ENCODE data around the gene WFIKKN2. TPM values are rescaled to one million over a fixed set of nuclear protein-coding genes. Genes with fewer than 3 reads are reported as not detected.

WFIKKN2 gene
- total RNA-seq, result not detected in 2 replicates

GRCh38 chr17:50835301-50836234, at the start of gene WFIKKN2:
Gene WFIKKN2, plus strand, starts transcription at chr17:50835586. Its CDS starts 352 bp downstream, at chr17:50835938.
- no peak within 1 kb of the TSS for H3K27ac Mint-ChIP-seq
- H3K27me3 Mint-ChIP-seq (ENCODE audit: low read depth), result peaks cover 5% of the 10 kb centered on the region
- no peaks in the 10 kb centered on the region for H3K36me3 Mint-ChIP-seq (ENCODE audit: low read depth)
- DNase-seq (ENCODE audit: low spot score), result no peak
- H3K9me3 Mint-ChIP-seq, result no peaks in the 10 kb centered on the region
- no peaks in the 10 kb centered on the region for H3K4me1 Mint-ChIP-seq (ENCODE audit: low read depth)
- intact Hi-C loops (cut with micrococcal nuclease), result no loop called here
- no peak within 1 kb of the TSS for H3K4me3 Mint-ChIP-seq (ENCODE audit: low read depth)

- Mint-ChIP-seq H3K4me1 (ENCODE audit: low read depth) (peaks cover 3% of the 10 kb centered on the region), H3K36me3 (ENCODE audit: low read depth) (no peaks in the 10 kb centered on the region), H3K27ac (no peak overlapping the region), H3K27me3 (ENCODE audit: low read depth) (peaks cover 49% of the 10 kb centered on the region), H3K4me3 (ENCODE audit: low read depth) (no peak overlapping the region), H3K9me3 (no peaks in the 10 kb centered on the region)
- DNase-seq (ENCODE audit: low spot score), result no peak
- intact Hi-C loops (cut with micrococcal nuclease), result no loop called here
Measured at GRCh38 chr17:50785946-50786570, 49.3 kb upstream of the WFIKKN2 start.

- Mint-ChIP-seq H3K9me3 (no peaks in the 10 kb centered on the region), H3K27me3 (ENCODE audit: low read depth) (peaks cover 47% of the 10 kb centered on the region), H3K27ac (no peak overlapping the region), H3K4me3 (ENCODE audit: low read depth) (no peak overlapping the region), H3K36me3 (ENCODE audit: low read depth) (no peaks in the 10 kb centered on the region), H3K4me1 (ENCODE audit: low read depth) (peaks cover 2% of the 10 kb centered on the region)
- DNase-seq (ENCODE audit: low spot score), result no peak
- intact Hi-C loops (cut with micrococcal nuclease), result no loop called here
Measured at GRCh38 chr17:50787106-50787505, 48.3 kb upstream of the WFIKKN2 start.

- no peaks in the 10 kb centered on the region for H3K36me3 Mint-ChIP-seq (ENCODE audit: low read depth)
- no peak overlapping the region for H3K4me3 Mint-ChIP-seq (ENCODE audit: low read depth)
- no peaks in the 10 kb centered on the region for H3K4me1 Mint-ChIP-seq (ENCODE audit: low read depth)
- intact Hi-C loops (cut with micrococcal nuclease), result no loop called here
- H3K27ac Mint-ChIP-seq, result no peak overlapping the region
- H3K9me3 Mint-ChIP-seq, result no peaks in the 10 kb centered on the region
- no peak for DNase-seq (ENCODE audit: low spot score)
- peaks cover 28% of the 10 kb centered on the region for H3K27me3 Mint-ChIP-seq (ENCODE audit: low read depth)
Measured at GRCh38 chr17:50790618-50791017, 44.8 kb upstream of the WFIKKN2 start.

GRCh38 chr17:50792132-50792531, 43.3 kb upstream of the WFIKKN2 start:
- Mint-ChIP-seq H3K36me3 (ENCODE audit: low read depth) (no peaks in the 10 kb centered on the region), H3K9me3 (no peaks in the 10 kb centered on the region), H3K27me3 (ENCODE audit: low read depth) (peaks cover 21% of the 10 kb centered on the region), H3K4me1 (ENCODE audit: low read depth) (no peaks in the 10 kb centered on the region), H3K4me3 (ENCODE audit: low read depth) (no peak overlapping the region), H3K27ac (no peak overlapping the region)
- intact Hi-C loops (cut with micrococcal nuclease), result no loop called here
- DNase-seq (ENCODE audit: low spot score), result no peak

GRCh38 chr17:50793007-50793406, 42.4 kb upstream of the WFIKKN2 start:
- Mint-ChIP-seq H3K27ac (no peak overlapping the region), H3K27me3 (ENCODE audit: low read depth) (peaks cover 18% of the 10 kb centered on the region), H3K9me3 (no peaks in the 10 kb centered on the region), H3K4me3 (ENCODE audit: low read depth) (no peak overlapping the region), H3K36me3 (ENCODE audit: low read depth) (no peaks in the 10 kb centered on the region), H3K4me1 (ENCODE audit: low read depth) (no peaks in the 10 kb centered on the region)
- no peak for DNase-seq (ENCODE audit: low spot score)
- intact Hi-C loops (cut with micrococcal nuclease), result no loop called here

GRCh38 chr17:50794361-50794760, 41.0 kb upstream of the WFIKKN2 start:
- intact Hi-C loops (cut with micrococcal nuclease), result no loop called here
- no peak for DNase-seq (ENCODE audit: low spot score)
- no peaks in the 10 kb centered on the region for H3K36me3 Mint-ChIP-seq (ENCODE audit: low read depth)
- no peak overlapping the region for H3K27ac Mint-ChIP-seq
- no peaks in the 10 kb centered on the region for H3K9me3 Mint-ChIP-seq
- no peaks in the 10 kb centered on the region for H3K4me1 Mint-ChIP-seq (ENCODE audit: low read depth)
- no peak overlapping the region for H3K4me3 Mint-ChIP-seq (ENCODE audit: low read depth)
- H3K27me3 Mint-ChIP-seq (ENCODE audit: low read depth), result peaks cover 12% of the 10 kb centered on the region

- H3K36me3 Mint-ChIP-seq (ENCODE audit: low read depth), result no peaks in the 10 kb centered on the region
- no peaks in the 10 kb centered on the region for H3K27me3 Mint-ChIP-seq (ENCODE audit: low read depth)
- H3K4me1 Mint-ChIP-seq (ENCODE audit: low read depth), result no peaks in the 10 kb centered on the region
- intact Hi-C loops (cut with micrococcal nuclease), result no loop called here
- H3K9me3 Mint-ChIP-seq, result no peaks in the 10 kb centered on the region
- H3K27ac Mint-ChIP-seq, result no peak overlapping the region
- H3K4me3 Mint-ChIP-seq (ENCODE audit: low read depth), result no peak overlapping the region
- no peak for DNase-seq (ENCODE audit: low spot score)
Measured at GRCh38 chr17:50797135-50797810, 38.1 kb upstream of the WFIKKN2 start.

- no peaks in the 10 kb centered on the region for H3K36me3 Mint-ChIP-seq (ENCODE audit: low read depth)
- no peak overlapping the region for H3K27ac Mint-ChIP-seq
- H3K27me3 Mint-ChIP-seq (ENCODE audit: low read depth), result no peaks in the 10 kb centered on the region
- intact Hi-C loops (cut with micrococcal nuclease), result no loop called here
- no peak overlapping the region for H3K4me3 Mint-ChIP-seq (ENCODE audit: low read depth)
- DNase-seq (ENCODE audit: low spot score), result no peak
- H3K4me1 Mint-ChIP-seq (ENCODE audit: low read depth), result no peaks in the 10 kb centered on the region
- no peaks in the 10 kb centered on the region for H3K9me3 Mint-ChIP-seq
Measured at GRCh38 chr17:50798424-50799288, 36.7 kb upstream of the WFIKKN2 start.

- Mint-ChIP-seq H3K9me3 (no peaks in the 10 kb centered on the region), H3K27ac (no peak overlapping the region), H3K27me3 (ENCODE audit: low read depth) (no peaks in the 10 kb centered on the region), H3K36me3 (ENCODE audit: low read depth) (no peaks in the 10 kb centered on the region), H3K4me3 (ENCODE audit: low read depth) (no peak overlapping the region), H3K4me1 (ENCODE audit: low read depth) (no peaks in the 10 kb centered on the region)
- intact Hi-C loops (cut with micrococcal nuclease), result no loop called here
- no peak for DNase-seq (ENCODE audit: low spot score)
Measured at GRCh38 chr17:50799582-50799981, 35.8 kb upstream of the WFIKKN2 start.

- no peaks in the 10 kb centered on the region for H3K4me1 Mint-ChIP-seq (ENCODE audit: low read depth)
Measured at GRCh38 chr17:50800196-50800700, 35.1 kb upstream of the WFIKKN2 start.

More at GRCh38 chr17:50800196-50800700, 35.1 kb upstream of the WFIKKN2 start:
- H3K27ac Mint-ChIP-seq, result no peak overlapping the region
- DNase-seq (ENCODE audit: low spot score), result no peak
- H3K27me3 Mint-ChIP-seq (ENCODE audit: low read depth), result no peaks in the 10 kb centered on the region
- no peak overlapping the region for H3K4me3 Mint-ChIP-seq (ENCODE audit: low read depth)
- intact Hi-C loops (cut with micrococcal nuclease), result no loop called here
- H3K9me3 Mint-ChIP-seq, result no peaks in the 10 kb centered on the region
- no peaks in the 10 kb centered on the region for H3K36me3 Mint-ChIP-seq (ENCODE audit: low read depth)

Data from activated T-helper 2 cell treated with anti-CD3 and anti-CD28 coated beads, Interferon-gamma antibody, Interleukin-2, Interleukin-4, amounts not matched to agents 10 μg/mL and 5 μg/mL and 100 μg/mL, durations not matched to agents 14 hours and 24 hours and 36 hours (primary cell).